Ammon's horn (tissue), 1 donor: Measurements from ENCODE around the gene ACACA.
"Not testable (repeated sequence)": the region's sequence is repeated elsewhere in the genome, so short reads cannot be mapped to it uniquely, and the experiment has no call there.

Experiments
- DNase-seq: peaks from one replicate; pipeline ENCODE4 v3.0.0-alpha.2; 2016; ENCODE audit warnings: low spot score

The ACACA gene

DNA sequence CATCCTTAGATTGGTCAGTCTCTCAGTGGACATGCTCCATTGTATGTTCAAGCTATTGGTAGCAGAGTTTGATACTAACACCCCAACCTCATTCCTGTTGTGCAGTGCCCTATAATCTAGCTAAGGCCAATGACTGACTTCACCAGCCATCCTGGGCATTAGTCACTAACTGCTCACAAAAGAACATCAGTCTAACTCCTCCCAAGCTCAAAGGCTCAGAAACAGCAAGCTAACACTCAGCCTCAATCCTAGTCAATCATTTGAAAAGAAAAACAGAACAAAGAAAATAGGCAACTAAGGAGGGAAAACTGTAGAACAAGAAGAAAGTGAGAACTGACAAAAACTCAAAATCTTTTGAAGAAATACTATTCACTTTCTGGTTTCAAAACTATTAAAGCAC, 229.9 kb downstream of the ACACA start:
- DNase-seq = peak; percentile 14

DNA sequence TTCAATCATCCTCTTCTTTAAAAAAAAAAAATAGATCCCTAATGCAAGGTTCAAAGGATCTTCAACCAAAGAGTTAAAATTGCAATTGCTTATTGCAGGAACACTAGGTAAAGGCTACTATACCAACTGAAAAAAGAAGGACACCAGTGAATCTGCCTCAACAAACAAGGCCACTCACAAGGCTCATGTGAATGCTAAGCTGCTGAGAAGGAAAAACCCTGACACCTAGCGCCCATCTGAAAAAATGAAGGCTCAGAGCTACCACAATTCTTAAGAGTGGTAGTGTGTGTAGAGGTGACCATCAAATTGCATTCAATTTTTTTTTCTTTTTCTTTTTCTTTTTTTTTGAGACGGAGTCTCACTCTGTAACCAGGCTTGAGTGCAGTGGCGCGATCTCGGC, 232.4 kb downstream of the ACACA start:
- DNase-seq = peak; percentile 81

DNA sequence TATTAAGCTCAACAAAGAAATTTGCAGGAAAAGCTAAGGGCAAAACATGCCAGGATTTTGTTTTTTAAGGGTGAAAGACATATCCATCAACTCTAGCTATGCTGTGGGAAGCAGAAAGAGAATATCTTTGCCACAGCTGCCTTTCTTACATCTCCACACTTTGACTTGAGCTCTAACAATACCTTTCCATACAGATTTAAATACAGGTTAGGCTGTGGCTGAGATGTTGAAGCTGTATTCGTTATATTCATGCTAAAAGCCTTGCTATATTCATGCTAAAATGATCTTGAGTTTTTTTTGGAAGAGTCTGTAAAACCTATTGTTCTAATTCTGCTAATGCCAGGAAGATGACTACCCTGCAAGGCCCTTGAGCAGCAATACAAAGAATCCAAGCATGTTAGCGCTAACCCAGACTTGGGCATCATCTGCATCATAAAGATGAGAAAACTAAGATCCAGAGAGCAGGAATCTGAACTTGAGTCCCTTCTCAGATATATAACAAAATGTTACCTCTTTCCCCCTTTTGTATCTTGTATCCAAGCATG, 235.7 kb downstream of the ACACA start:
- DNase-seq = no peak

DNA sequence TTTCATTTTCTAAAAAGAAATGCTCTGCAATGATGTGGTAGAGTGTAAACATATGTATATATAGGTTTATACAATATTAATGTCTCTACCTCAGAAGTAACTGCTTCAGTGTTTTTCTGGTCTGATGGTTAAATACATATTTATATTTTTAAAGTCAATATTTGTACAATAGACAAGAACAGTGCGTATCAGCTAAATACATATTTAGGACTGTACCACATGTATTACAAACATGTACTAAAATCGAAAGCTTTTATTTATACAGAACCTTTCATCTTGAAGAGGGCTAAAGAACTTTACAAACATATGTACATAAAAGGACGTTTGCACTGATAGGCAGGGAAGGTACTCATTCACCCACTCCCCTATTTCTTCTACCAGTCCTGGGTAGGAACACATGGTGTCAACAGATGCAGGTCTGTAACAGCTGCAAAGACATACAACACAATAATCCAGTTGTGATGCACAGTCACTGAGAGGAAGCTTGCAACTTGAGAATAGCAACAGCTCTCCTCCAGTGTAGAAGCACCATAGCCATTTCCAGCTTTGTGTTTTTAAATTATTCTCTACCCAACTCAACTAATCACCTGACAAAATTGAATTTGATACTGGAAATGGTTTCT, 237.8 kb downstream of the ACACA start:
- DNase-seq = no peak

DNA sequence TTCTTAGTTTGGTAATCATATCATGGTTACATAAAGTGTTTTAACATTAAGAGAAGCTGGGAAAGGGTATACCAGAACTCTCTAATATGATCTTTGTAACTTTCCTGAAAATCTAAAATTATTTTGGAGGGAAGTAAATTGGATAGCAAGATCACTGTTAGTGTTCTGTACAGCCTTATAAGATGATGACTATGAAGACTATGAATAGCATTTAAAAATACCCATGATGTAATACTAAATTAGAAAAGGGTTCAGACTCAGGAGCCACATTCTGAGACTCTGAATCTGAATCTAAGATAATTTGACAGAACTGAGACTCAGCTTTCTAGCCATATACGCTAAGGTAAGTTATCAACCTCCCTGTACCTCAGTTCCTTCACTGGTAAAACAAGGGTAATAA, 238.9 kb downstream of the ACACA start:
- DNase-seq = no peak

DNA sequence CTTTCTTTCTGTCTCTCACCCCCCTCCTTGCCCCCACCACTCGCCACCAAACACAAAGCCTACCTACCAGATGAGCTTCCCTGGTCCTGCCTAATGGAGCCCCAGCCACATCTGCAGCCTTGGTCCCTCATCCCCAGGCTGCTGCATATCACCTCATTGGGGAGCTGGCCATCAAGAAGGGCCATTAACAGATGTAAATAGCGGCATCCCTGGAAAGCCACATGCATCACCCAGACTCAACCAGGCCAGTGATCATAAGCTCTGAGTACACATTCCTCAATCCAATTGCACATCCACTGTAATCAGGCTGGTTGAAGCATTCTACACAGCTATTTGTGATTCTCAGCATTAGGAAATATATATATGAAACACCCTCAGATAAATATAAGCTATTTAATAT, 242.6 kb downstream of the ACACA start:
- DNase-seq = no peak

DNA sequence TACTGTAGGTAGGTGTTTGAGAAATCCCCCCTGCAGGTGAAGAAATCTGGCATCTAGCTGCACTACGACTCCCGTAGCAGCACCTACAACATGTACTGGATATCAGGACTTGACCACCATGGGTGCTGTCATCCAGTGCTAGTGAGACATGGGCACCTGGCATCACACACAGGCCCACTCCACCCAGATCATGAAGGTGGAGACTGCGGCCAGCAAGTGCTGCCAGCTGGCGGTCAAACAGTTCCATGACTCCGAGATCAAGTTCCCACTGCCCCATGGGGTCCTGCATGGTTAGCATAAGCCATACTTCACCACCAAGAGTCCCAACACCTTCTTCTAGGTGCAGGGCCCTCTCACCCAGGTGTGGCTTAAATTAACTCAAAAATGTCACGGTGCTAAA, 243.8 kb downstream of the ACACA start:
- no peak for DNase-seq

DNA sequence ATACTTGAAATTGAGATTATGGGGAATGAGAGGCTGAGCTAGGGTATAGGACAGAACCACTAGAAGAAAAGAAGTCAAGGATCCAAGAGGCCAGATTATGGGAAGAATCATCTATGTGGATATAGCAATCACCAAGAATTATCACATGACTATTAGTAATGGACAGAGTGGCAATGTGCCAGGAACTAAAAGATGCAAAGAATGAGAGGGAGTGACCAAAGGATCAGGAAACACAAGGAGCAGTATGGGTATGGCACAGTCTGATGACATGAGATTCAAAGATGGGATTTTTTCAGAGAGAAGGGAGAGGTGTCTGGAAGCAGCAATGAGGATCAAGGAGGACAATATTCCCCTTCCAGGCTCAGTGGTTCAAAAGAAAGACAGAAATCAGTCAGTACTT, 245.7 kb downstream of the ACACA start:
- DNase-seq = no peak

DNA sequence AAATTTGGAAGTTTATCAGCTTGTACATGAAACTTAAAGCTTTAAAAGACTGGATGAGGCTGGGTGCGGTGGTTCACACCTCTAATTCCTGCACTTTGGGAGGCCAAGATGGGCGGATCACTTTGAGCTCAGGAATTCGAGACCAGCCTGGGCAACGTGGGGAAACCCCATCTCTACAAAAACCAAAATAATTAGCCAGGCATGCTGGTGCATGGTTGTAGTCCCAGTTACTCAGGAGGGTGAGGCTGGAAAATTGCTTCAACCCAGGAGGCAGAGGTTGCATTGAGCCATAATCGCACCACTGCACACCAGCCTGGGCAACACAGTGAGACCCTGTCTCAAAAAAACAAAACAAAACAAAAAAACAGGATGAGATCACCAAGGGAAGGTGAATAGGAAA, 248.3 kb downstream of the ACACA start:
- no peak for DNase-seq

DNA sequence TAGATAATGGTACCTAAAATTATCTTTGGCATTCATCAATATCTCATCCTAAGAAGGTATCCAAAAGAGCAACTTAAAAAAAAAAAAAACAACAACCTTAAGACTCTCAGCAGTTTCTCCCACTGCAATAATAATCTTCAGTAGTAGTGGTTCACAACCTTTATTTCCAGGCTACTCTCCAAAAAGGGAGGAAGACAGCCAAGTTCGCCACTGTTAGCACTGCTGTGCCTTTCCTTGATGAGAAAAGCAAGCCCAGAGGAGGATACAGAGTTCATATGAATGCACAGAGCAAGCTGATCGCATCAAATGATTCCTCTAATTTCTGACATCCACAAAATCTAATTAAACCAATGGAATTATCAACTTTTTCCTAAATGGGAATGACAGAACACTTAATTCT, 258.5 kb downstream of the ACACA start:
- peak; percentile 54 for DNase-seq

DNA sequence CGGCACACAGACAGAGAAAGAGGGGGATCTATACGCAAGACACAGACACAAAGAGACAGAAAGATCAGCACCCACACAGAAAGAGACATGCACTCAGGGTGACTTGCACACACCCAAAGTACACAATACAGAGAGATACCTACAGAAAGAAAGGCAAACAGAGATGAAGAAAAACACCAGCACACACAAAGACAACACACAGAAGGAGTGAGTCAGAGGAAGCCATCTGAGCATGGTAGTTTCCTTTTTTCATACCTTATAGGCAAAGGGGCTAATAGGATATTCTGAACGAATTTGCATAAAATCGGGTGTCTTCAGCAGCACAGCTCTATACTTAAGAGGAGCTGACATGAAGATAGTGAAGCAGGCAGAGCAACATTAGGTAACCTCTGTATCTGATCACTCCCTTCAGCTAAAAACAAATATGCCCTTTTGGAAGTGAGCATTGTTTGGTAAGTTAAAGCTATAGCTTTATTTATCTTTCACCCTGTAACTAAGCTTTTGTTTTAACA, 259.3 kb downstream of the ACACA start:
- no peak for DNase-seq

DNA sequence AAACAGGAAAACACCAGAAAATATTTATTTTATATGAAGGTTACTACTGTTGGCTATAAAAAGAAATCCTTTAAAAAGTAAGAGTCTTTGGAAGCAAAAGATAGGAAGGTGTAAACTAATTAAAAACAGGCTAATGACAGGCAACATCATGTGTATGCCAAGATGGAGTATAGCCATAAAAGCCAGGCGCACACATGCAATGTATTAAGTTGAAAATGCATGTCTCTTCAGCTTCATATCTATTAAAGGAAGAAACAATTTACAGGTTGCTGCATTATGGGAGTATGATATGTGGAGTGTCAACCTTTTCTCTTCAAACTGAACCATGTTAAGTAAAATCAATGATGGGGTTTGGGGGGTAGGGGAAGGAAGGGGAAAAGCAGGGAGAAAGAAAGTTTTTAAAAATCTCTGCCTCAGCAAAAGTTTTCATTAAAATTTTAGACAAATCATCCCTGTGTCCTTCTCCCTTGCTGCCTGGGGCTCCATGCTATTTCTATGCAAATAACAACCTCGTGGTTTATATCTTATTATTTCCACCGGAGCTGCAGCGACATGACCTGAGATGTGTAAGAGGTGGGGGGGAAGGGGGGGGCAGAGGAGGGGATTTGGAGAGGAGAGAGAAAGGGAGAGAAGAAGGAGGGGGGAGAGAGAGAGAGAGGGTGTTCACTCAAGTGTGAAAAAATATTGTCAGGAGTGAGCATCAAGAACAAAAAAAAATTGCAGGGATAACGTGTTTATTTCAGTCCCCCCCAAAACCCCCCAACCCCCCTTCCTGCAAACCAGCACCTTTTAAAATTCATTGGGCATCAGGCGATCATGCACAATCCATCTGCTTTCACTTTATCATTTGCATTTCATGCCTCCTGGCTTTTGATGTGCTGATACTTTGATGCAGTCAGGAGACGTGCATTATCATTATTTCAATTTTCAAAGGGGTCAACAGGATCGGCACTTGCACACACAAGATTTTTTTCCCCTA, 260.3 kb downstream of the ACACA start:
- DNase-seq = no peak

DNA sequence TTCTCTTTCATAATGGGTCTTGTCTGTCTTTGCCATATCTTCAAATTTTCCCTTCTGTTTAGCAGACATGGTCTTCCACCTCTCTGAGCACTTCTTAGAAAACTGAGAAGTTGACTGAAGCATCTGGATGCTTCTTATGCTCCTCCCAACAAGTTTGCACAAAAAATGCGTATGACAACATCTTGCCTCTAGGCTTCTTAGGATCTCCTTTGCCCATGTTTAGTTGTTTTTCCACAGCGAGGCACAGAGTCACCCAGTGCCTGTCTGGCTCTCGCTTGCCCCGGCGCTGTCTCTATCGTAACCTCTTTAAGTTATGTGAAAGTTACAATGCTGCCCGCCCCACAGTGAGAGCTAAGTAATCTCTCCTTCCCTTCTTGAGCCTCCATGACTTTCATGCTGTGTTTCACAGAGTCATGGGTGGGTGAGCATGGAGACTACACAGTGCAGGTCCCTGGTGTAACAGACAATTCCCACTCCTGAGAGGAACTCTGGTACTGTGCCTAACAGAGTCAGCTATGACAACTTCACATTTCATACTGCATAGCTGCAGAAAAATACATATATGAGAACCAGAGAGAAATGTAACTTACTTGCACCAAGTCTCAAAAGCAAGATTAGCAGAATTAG, 262.4 kb downstream of the ACACA start:
- DNase-seq = no peak

DNA sequence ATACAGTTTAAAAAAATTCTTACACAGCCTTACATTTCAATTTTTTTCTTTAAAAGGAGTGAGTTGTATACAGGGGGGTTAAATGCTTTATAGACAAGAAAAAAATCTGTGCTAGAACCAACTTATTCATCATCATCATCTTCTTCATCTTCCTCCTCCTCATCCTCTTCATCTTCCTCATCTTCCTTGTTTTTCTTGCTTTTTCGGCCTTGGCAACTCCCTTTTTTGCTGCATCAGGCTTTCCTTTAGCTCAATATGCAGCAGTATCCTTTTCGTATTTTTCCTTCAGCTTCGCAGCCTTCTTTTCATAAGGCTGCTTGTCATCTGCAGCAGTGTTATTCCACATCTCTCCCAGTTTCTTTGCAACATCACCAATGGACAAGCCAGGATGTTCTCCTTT, 263.1 kb downstream of the ACACA start:
- not testable (repeated sequence) for DNase-seq

DNA sequence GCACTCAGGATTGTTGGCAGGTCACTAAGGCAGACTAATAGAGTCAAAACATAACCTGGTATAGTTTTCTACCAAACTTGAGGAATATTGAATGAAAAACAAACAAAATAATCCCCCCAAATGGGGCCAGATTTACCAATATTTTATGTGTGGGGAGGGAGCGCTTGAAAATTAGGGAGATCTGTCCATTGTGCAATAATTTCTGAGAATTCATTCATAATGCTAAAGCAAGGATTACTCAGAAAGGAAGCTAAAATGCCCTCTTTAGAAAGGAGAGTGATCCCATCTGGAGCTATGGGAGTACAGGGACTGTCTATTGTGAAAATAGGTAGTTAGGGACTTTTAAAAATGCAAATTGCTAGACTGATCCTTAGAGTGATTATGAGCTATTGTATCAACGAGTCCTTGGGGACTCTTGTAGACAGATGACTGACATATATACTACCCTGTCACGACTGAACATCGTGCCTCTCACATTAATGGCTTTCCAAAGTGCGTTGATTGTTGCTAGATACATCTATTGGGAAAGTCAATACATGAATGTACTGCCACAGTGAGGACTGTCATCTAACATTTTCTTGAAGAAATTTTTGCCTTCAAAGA, 264.2 kb downstream of the ACACA start:
- DNase-seq = no peak

DNA sequence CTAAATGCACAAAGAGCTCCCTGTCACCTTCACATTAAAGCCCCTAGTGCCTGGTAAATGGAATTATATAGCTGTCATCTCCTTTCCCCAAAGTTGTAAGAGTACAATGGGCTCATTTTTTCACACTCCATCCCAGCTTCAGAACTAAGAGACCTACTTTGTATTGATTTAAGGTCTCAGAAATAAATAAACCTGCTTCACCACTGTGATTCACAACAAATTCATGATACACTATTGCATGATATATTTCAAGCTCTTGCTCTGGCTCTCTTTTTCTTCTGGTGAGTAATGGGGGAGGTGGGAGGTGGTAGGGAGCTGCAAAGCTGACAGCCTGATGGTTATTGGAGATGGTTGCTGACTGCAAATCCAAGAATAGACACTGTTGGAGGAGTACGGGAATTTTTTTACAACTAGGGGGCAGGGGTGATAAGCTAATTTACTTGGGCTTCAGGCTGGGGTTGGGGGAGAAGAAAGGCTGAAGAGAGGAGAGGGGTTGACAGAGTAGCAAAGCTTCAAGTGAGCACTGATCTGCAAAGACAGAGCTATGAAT, 268.0 kb downstream of the ACACA start:
- DNase-seq = peak; percentile 54

DNA sequence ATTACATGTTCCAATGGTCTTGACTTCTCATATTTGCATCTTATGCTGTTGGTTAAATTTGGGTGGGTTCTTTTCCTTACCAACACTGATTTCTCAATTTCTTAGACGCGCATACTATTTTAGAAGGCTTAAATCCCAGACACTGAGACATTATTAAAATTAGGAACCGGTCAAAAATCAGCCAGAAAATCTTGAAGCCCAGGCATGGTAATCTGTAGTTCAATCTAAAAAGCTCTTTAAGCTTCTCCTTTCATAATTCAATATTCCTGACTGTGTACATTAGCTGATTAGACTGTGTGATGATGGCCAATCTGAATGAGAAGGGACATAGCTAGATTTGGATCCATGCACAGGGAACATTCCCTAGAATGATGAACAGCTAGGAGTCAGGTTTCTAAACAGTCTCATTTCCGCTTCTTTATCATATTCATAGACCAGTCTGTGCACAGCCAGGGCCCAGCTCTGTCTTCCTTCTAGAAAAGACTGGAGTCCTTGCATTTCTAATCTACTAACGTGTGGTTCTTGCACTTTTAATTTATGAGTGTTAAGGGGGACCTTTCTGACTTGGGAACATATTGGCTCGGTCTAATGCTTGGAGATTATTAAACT, 268.6 kb downstream of the ACACA start:
- DNase-seq = no peak

DNA sequence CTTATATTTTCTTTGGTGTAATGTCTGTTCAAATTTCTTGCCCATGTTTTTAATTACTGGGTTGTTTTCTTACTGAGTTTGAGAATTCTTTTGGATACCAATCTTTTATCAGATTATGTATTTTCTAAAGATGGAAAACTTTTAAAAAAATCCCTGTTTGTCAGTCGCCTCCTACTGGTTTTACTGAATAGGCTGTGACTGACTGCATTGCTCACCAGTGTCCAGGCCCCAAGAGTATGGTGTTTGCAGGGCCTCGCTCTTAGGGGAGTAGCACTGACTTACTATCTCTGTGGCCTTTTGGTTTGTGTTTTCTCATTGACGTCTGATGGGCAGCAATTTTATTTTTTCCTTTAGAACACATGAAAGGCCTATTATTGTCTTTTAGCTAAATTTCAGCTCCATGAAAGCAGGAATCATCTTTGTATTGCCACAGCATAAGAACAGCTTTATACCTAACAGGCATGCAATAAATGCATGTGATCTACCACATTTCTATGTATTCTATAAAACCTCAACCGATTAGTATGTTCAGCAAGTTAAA, 269.5 kb downstream of the ACACA start:
- no peak for DNase-seq

DNA sequence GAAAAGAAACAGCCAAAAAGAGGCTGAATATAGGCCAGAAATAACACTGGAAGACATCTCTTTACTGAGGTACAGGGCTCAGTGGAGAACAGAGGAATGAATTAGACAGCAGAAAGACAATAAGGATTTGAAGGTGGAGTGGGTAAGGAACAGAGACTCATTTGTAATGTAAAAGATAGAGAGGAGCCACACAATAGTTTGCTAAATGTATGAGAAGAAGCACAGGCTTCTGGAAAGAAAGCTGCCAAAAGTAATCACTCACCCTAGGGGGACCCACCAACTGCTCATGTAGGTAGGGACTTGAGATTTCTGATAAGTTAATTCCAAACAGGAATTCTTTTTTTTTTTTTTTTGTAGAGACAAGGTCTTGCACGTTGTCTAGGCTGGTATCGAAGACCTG, 271.1 kb downstream of the ACACA start:
- no peak for DNase-seq

DNA sequence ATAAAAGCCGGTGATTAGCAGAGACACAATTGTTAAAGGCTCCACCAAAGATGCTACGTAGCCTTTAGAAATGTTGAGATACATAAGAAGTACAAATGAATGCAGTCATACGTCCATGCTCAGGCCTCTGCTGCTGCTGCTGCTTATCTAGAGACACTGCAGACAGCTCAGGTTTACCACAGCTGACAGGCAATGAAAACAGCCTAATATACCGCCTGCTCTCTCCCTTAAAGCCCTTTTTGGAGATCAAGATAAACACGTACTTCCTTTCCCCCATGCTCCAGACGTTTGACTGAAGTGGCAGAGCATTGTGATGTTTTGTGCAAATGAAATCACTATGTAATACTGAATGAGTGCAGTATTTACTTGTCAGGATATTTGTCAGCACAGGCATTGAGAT, 272.6 kb downstream of the ACACA start:
- no peak for DNase-seq

DNA sequence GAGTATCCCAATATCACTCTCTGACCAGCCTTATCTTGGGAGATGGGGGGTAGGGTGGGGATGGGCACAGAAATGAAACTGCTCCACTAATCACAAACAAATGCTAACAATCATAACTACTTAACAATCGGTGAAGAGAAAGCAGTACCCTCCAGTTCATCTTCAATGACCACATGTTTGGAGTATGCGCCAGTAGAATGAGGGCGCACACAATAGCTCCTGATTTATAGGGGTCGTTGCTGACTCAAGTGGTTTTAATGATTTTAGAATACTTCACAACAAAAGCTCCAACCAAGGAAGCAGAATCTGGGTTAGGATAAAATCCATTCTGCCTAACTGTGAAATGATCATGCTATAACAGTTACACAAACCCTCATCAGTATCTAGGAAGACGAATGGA, 273.5 kb downstream of the ACACA start:
- no peak for DNase-seq
